GM08714 (cell line): ENCODE results near the gene VASP.
A peak's percentile ranks its signal among the peaks of the same experiment; 100 is the strongest.
"Not testable (repeated sequence)": the region's sequence is repeated elsewhere in the genome, so short reads cannot be mapped to it uniquely, and the experiment has no call there.

Experiments
- H3K4me3 ChIP-seq: fragments of 200-500 bp; sonication (Bioruptor generic); 2 replicates; pipeline ENCODE4 v1.5.1; 2014; ENCODE audit warnings: mild to moderate bottlenecking, low read length, inconsistent platforms
- ZNF274 ChIP-seq: IDR thresholded peaks from 2 replicates; pipeline ENCODE4 v1.6.1; 2012; ENCODE audit warnings: mild to moderate bottlenecking, low read depth, low read length

The VASP gene

GRCh38 chr19:45508861-45509691, 1.8 kb downstream of the VASP start:
- H3K4me3 ChIP-seq: peak overlapping the region; percentile 99
- no peak for TF ChIP-seq ZNF274

GRCh38 chr19:45509692-45510015, 2.4 kb downstream of the VASP start:
- H3K4me3 ChIP-seq: peak overlapping the region; percentile 70
- no peak for TF ChIP-seq ZNF274

GRCh38 chr19:45510352-45510751, 3.1 kb downstream of the VASP start:
- H3K4me3 ChIP-seq: not testable (repeated sequence)

- no peak overlapping the region for H3K4me3 ChIP-seq
- TF ChIP-seq ZNF274: no peak
Measured at GRCh38 chr19:45511074-45511473, 3.8 kb downstream of the VASP start.

- H3K4me3 ChIP-seq: no peak overlapping the region
- no peak for TF ChIP-seq ZNF274
Measured at GRCh38 chr19:45512881-45513483, 5.7 kb downstream of the VASP start.

GRCh38 chr19:45514376-45515051, 7.2 kb downstream of the VASP start:
- H3K4me3 ChIP-seq: no peak overlapping the region; the same call in 1 of the 2 replicates
- no peak for TF ChIP-seq ZNF274

GRCh38 chr19:45515081-45515624, 7.9 kb downstream of the VASP start:
- no peak for TF ChIP-seq ZNF274
- H3K4me3 ChIP-seq: no peak overlapping the region; the same call in 1 of the 2 replicates

GRCh38 chr19:45515807-45516401, 8.6 kb downstream of the VASP start:
- no peak for TF ChIP-seq ZNF274

GRCh38 chr19:45517238-45517637, 10.0 kb downstream of the VASP start:
- TF ChIP-seq ZNF274: no peak
- no peak overlapping the region for H3K4me3 ChIP-seq

More at GRCh38 chr19:45515807-45516401, 8.6 kb downstream of the VASP start:
- no peak overlapping the region for H3K4me3 ChIP-seq

GRCh38 chr19:45517641-45518468, 10.6 kb downstream of the VASP start:
- no peak for TF ChIP-seq ZNF274

GRCh38 chr19:45518469-45518826, 11.2 kb downstream of the VASP start:
- TF ChIP-seq ZNF274: no peak
- no peak overlapping the region for H3K4me3 ChIP-seq

More at GRCh38 chr19:45517641-45518468, 10.6 kb downstream of the VASP start:
- no peak overlapping the region for H3K4me3 ChIP-seq

- TF ChIP-seq ZNF274: no peak
- H3K4me3 ChIP-seq: no peak overlapping the region
Measured at GRCh38 chr19:45522010-45522941, 15.0 kb downstream of the VASP start.
